Epithelial cell of proximal tubule (primary cell): ENCODE data around the gene SERGEF. TPM values are rescaled to one million over a fixed set of nuclear protein-coding genes. Genes with fewer than 3 reads are reported as not detected.
A peak's percentile ranks its signal among the peaks of the same experiment; 100 is the strongest.

Experiments used
- DNase-seq: peaks from one replicate; pipeline ENCODE4 v3.0.0-alpha.2; 2011; ENCODE audit warnings: low read depth
- H3K4me3 ChIP-seq: 2 replicates; pipeline ENCODE4 v1.5.1; 2011; ENCODE audit warnings: low read depth, mild to moderate bottlenecking, low read length
- total RNA-seq: library from RNA; depleted of rRNA; stranded (reverse); fragments of >200 nt; gene quantifications from 2 replicates; pipeline ENCODE4 v1.2.3, GENCODE V29; 2015
- TF ChIP-seq, protein P1 (sequence below): conservative IDR thresholded peaks from 2 replicates; pipeline ENCODE4 v1.5.1; 2012; ENCODE audit warnings: low read depth, mild to moderate bottlenecking, low read length

Gene SERGEF
- total RNA-seq, 1 donor from 2014 or later = 30.6 TPM

DNA sequence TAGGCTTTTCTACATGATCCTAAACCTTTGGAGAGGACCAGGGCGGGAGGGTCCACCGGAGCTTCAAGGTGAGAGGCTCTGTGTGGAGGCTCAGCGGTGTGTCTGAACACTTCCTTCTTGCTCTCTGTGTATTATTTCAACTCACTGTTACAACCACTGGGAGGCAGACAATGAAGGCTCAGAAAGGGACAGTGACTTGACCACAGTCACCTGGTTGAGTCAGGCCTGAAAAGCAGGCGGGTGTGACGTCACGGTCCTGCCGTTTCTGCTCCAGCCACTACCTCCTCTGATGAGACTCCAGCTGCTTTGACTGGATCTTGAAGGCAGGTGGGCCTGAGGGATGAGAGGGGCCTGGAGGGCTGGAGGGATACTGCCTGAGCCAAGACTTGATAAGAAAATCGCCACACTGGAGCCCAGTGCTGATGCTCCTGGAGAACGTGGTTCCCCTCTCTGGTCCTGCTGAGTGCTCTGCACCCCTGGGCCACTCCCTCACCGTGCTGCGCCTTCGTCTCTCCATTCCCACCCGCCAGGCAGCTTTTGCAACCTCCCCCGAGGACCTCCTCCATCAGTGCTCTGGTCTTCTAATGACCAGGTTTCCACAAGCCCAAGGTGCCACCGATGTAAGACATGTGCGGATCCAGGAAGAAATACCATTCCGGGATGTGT lies 250.4 kb downstream of the SERGEF start:
- TF ChIP-seq, protein P1, sequence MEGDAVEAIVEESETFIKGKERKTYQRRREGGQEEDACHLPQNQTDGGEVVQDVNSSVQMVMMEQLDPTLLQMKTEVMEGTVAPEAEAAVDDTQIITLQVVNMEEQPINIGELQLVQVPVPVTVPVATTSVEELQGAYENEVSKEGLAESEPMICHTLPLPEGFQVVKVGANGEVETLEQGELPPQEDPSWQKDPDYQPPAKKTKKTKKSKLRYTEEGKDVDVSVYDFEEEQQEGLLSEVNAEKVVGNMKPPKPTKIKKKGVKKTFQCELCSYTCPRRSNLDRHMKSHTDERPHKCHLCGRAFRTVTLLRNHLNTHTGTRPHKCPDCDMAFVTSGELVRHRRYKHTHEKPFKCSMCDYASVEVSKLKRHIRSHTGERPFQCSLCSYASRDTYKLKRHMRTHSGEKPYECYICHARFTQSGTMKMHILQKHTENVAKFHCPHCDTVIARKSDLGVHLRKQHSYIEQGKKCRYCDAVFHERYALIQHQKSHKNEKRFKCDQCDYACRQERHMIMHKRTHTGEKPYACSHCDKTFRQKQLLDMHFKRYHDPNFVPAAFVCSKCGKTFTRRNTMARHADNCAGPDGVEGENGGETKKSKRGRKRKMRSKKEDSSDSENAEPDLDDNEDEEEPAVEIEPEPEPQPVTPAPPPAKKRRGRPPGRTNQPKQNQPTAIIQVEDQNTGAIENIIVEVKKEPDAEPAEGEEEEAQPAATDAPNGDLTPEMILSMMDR = peak; percentile 2
- DNase-seq = no peak
- H3K4me3 ChIP-seq = no peak overlapping the region

DNA sequence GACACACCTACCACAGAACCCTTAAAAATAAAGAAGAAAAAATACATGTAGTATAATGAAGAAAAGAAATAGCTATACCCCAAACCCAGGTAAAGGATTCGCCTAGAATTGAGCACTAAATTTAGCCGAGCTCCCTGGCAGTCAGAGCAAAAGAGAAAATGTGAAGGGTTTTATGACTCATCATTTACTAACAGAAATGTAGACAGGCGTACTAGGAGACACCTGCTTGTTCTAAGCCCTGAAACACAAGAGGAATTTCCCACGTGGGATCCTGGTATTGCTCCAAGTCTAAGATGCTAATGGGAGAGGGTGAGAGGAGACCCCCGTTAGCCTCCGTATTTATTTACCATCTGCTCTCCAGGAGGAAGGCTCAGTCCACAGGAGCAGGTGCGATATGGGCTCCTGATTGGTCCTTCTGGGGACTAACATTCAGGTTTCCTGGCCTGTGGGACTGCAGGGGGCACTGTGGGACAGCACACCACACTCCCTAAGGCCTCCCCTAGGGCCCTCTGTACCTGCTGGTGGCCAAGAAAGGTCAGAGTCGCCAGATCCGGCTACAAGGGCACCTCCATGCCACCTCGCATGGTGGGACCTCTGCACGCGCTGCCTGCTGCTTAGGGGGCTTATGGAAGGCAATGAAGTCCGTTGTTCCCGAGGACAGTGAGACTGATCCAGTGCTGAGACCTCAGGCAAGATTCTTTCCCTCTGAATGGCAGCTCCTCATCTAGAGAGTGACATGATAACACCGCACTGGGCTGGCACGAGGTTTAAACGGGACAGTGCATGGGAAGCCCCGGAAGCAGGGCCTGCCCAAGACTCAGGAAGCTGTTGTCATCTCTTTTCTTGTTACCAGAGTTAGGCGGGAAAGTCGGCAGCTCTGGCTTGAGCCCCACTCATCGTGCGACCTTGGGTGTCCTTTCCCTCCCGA lies 252.5 kb downstream of the SERGEF start:
- H3K4me3 ChIP-seq = no peak overlapping the region
- DNase-seq = peak; percentile 1
- TF ChIP-seq, protein P1 = peak; percentile 77

DNA sequence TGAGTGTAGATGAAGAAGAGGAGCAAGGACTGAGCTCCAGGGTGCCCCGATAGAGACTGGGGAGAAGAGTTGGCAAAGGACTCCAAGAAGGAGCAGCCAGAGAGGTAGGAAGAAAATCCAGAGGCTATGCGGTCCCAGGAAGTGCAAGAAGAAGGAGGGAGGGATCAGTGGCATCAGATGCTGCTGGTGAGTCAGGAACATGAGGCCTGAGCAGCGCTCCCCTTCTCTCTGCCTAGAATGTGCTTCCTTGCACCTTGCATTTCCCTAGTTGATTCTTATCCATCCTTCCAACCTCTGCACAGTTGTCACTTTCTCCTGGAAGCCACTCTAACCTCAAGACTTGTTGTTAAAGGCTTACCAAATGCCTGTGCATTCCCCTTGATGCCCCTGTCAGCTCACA lies 257.0 kb downstream of the SERGEF start:
- H3K4me3 ChIP-seq = no peak overlapping the region
- DNase-seq = no peak
- TF ChIP-seq, protein P1 = no peak

DNA sequence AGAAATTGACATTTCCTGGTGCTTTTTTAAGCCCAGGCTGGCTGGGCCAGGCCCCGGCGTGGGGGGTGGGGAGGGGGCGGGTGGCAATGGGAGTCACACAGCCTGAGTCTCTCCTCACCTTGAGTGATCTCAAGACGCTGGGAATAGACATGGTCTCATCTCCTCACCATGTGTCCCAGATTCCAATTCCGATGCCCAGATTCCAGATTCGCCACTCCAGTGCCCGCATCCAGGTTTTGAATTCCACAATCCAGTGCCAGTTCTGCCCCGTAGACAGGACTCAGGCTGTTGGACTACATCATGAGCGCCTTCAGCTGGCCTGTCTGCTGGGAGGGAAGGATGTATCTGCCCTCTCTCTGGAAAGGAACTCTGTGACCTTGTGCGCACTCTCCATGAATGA lies 259.2 kb downstream of the SERGEF start:
- TF ChIP-seq, protein P1 = no peak
- no peak overlapping the region for H3K4me3 ChIP-seq
- DNase-seq = no peak

DNA sequence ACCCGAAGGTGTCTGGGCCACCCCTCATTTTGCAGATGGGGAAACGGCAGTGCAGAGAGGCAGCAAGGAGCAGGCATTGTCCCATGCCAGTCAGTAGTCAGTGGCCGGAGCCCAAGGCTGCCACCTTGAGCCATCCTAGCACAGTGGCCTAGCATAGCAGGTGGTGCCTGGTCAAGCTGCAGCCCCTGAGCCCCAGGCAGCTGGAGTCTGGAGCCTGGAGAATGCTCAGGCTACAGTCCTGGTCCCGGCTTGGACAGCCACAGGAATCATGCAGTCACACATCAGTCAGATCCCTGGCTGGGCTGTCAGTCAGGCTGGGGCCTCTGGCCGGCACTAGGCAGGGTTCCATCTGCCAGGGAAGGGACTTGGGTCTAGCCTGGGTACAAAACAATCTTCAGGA lies 259.7 kb downstream of the SERGEF start:
- no peak overlapping the region for H3K4me3 ChIP-seq
- no peak for DNase-seq
- TF ChIP-seq, protein P1 = no peak

DNA sequence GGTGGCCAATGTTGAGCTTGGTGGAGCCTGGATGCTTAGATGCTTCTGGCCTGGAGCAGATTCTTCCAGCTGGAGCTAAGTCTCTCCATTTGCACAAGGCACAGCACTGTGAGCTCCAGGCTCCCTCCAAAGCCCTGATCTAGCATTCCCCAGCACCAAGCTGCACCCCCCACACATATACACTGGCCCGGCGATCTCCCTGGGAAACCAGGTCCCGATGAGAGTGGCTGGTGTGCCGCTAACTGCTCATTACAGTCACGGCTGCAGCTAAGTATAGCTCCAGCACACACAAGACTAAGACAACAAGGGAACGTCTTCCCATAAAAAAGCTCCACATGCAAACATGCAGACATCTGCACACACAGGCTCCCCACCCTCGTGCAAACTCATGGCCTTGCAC lies 260.7 kb downstream of the SERGEF start:
- TF ChIP-seq, protein P1 = no peak
- H3K4me3 ChIP-seq = no peak overlapping the region

More for the DNA sequence above, 260.7 kb downstream of the SERGEF start:
- DNase-seq = no peak
